HepG2 (cell line): ENCODE data around the gene TSPAN8. TPM values are rescaled to one million over a fixed set of nuclear protein-coding genes. Genes with fewer than 3 reads are reported as not detected.

Source experiments
- ATAC-seq: fragments of 200-7000 bp; cut with Tn5 transposase; 3 replicates; pipeline ENCODE4 v1.9.1; 2020; ENCODE audit warnings: mild to moderate bottlenecking, moderate library complexity
- BruUV-seq: library from RNA; stranded (reverse); fragments of 400-500 nt; replicated peaks from 2 replicates; lab custom pipeline; 2021; lab: Mats Ljungman, UMichigan
- CTCF ChIA-PET: fragments of 300-600 bp; formaldehyde crosslinking; extraction: SDS; loops from one replicate; lab custom pipeline; 2021; ENCODE audit warnings: low total read pairs, inconsistent platforms, low intra/inter-chr PET ratio; lab: Yijun Ruan, JAX
- POLR2A ChIA-PET: fragments of 350-600 bp; sonication (Branson Sonifier 250); formaldehyde crosslinking; loops from one replicate; lab custom pipeline; 2020; ENCODE audit warnings: antibody characterized with exemption, inconsistent platforms; lab: Yijun Ruan, JAX
- DNase-seq: peaks from one replicate; pipeline ENCODE4 v3.0.0-alpha.2; 2015; ENCODE audit warnings: low spot score
- FAIRE-seq: peaks from 3 replicates; lab custom pipeline; 2011; peaks lifted over from hg19 to GRCh38; lab: Jason Lieb, UNC
- H2AFZ ChIP-seq: one replicate; pipeline ENCODE4 v1.6.1; 2011; ENCODE audit warnings: low read length, inconsistent platforms
- H3K27ac ChIP-seq: fragments of 300-600 bp; 3 replicates; pipeline ENCODE4 v1.8.0; 2011; ENCODE audit warnings: mixed run types, mild to moderate bottlenecking, mixed read lengths, low read length, inconsistent platforms; ENCODE audit not compliant: insufficient read depth; ENCODE audit errors: extremely low read length
- H3K27me3 ChIP-seq, 2 experiments: fragments of 200-600 bp in 1 of 2; 2 replicates in 1 of 2; 3 replicates in 1 of 2; pipeline versions ENCODE4 v1.6.0 to v1.8.0; 2011; ENCODE audit warnings: low read length in 2 of 2, mild to moderate bottlenecking in 2 of 2, moderate library complexity in 2 of 2, inconsistent platforms in 1 of 2; ENCODE audit not compliant: insufficient read depth in 2 of 2, control insufficient read depth in 1 of 2
- H3K36me3 ChIP-seq, 2 experiments: fragments of 200-600 bp in 1 of 2; replicated peaks in 1 of 2; 2 replicates in 1 of 2; 3 replicates in 1 of 2; pipeline versions ENCODE4 v1.5.1 to v1.8.0; 2011; ENCODE audit warnings: low read length in 2 of 2, inconsistent platforms in 1 of 2; ENCODE audit not compliant: insufficient read depth in 2 of 2, control insufficient read depth in 1 of 2
- H3K4me1 ChIP-seq: 2 replicates; pipeline ENCODE4 v1.5.1; 2012; ENCODE audit warnings: low read length, inconsistent platforms; ENCODE audit not compliant: insufficient read depth
- H3K4me2 ChIP-seq: 2 replicates; pipeline ENCODE4 v1.6.0; 2011; ENCODE audit warnings: low read depth, low read length, inconsistent platforms
- H3K4me3 ChIP-seq, 3 experiments: fragments of 200-600 bp in 1 of 3; sonication (generic), shearing (Covaris generic) in 1 of 3; replicated peaks in 1 of 3; 2 replicates each; pipeline ENCODE4 v1.5.1; 2011 to 2016; ENCODE audit warnings: low read length in 3 of 3, inconsistent platforms in 2 of 3, low read depth in 2 of 3, mild to moderate bottlenecking in 2 of 3, control low read depth in 1 of 3, mixed read lengths in 1 of 3; ENCODE audit not compliant: insufficient read depth in 1 of 3
- H3K79me2 ChIP-seq: one replicate; pipeline ENCODE4 v1.6.1; 2011; ENCODE audit warnings: low read length, inconsistent platforms; ENCODE audit not compliant: insufficient read depth
- H3K9ac ChIP-seq: 2 replicates; pipeline ENCODE4 v1.6.0; 2011; ENCODE audit warnings: mild to moderate bottlenecking, low read depth, low read length, inconsistent platforms; ENCODE audit not compliant: insufficient read depth
- H3K9me3 ChIP-seq: 2 replicates; pipeline ENCODE4 v1.5.1; 2012; ENCODE audit warnings: mild to moderate bottlenecking, low read length
- H4K20me1 ChIP-seq: 2 replicates; pipeline ENCODE4 v1.6.0; 2011; ENCODE audit warnings: inconsistent platforms, mild to moderate bottlenecking, low read length, moderate library complexity; ENCODE audit not compliant: insufficient read depth
- AGO1 ChIP-seq: fragments of 200-400 bp; formaldehyde crosslinking; IDR thresholded peaks from 2 replicates; pipeline ENCODE4 v1.6.1; 2017; ENCODE audit warnings: mild to moderate bottlenecking, low read depth, low read length, moderate library complexity; ENCODE audit not compliant: poor library complexity, severe bottlenecking
- CEBPB ChIP-seq: IDR thresholded peaks from 2 replicates; pipeline ENCODE4 v1.6.1; 2011; ENCODE audit warnings: low read depth, low read length, improper control_type of control experiment, borderline replicate concordance
- CEBPG ChIP-seq: IDR thresholded peaks from 2 replicates; pipeline ENCODE4 v1.6.1; 2016
- CERS6 ChIP-seq: sonication (generic); formaldehyde crosslinking; IDR thresholded peaks from 2 replicates; pipeline ENCODE4 v1.5.0; 2020; ENCODE audit warnings: missing genetic modification reagents
- HOXA9 ChIP-seq: sonication (generic); formaldehyde crosslinking; IDR thresholded peaks from 2 replicates; pipeline ENCODE4 v1.8.1; 2022; ENCODE audit warnings: missing genetic modification reagents, mild to moderate bottlenecking, moderate library complexity, borderline replicate concordance
- KDM5B ChIP-seq: sonication (generic); formaldehyde crosslinking; IDR thresholded peaks from 2 replicates; pipeline ENCODE4 v1.4.0; 2020; ENCODE audit warnings: missing genetic modification reagents, mild to moderate bottlenecking, borderline replicate concordance
- MLLT10 ChIP-seq: sonication (generic); formaldehyde crosslinking; IDR thresholded peaks from 2 replicates; pipeline ENCODE4 v1.4.0; 2020; ENCODE audit warnings: missing genetic modification reagents
- NCOA2 ChIP-seq: sonication (generic); formaldehyde crosslinking; IDR thresholded peaks from 2 replicates; pipeline ENCODE4 v1.8.0; 2022; ENCODE audit warnings: inconsistent platforms
- RAD21 ChIP-seq: fragments of 450-650 bp; formaldehyde crosslinking; IDR thresholded peaks from 2 replicates; pipeline ENCODE4 v1.5.0; 2020; ENCODE audit warnings: mild to moderate bottlenecking
- SOX13 ChIP-seq, 3 experiments: fragments of 450-650 bp in 1 of 3; sonication (generic) in 1 of 3; formaldehyde crosslinking in 1 of 3; IDR thresholded peaks in 2 of 3; conservative IDR thresholded peaks in 1 of 3; 2 replicates each; pipeline versions ENCODE4 v1.5.0 to v1.6.1; 2016 to 2020; ENCODE audit warnings: antibody characterized with exemption in 1 of 3, mild to moderate bottlenecking in 1 of 3, missing compliant biosample characterization in 1 of 3, missing genetic modification reagents in 1 of 3, moderate library complexity in 1 of 3
- THAP11 ChIP-seq: IDR thresholded peaks from 2 replicates; pipeline ENCODE4 v1.6.1; 2016; ENCODE audit warnings: missing biosample characterization, missing genetic modification reagents
- ZBTB42 ChIP-seq: sonication (generic); formaldehyde crosslinking; IDR thresholded peaks from 2 replicates; pipeline ENCODE4 v1.5.0; 2020; ENCODE audit warnings: mild to moderate bottlenecking, missing genetic modification reagents
- ZFAT ChIP-seq: sonication (generic); formaldehyde crosslinking; conservative IDR thresholded peaks from 2 replicates; pipeline ENCODE4 v1.8.1; 2023; ENCODE audit warnings: missing genetic modification reagents, inconsistent platforms
- ZNF225 ChIP-seq: sonication (generic); formaldehyde crosslinking; IDR thresholded peaks from 2 replicates; pipeline ENCODE4 v1.4.0; 2020; ENCODE audit warnings: mild to moderate bottlenecking, missing genetic modification reagents
- ZNF652 ChIP-seq: IDR thresholded peaks from 2 replicates; pipeline ENCODE4 v1.6.1; 2016; ENCODE audit warnings: low read depth, borderline replicate concordance
- ZNF678 ChIP-seq: sonication (generic); formaldehyde crosslinking; IDR thresholded peaks from 2 replicates; pipeline ENCODE4 v1.4.0; 2020; ENCODE audit warnings: mild to moderate bottlenecking, missing genetic modification reagents
- ZNF713 ChIP-seq: sonication (generic); formaldehyde crosslinking; IDR thresholded peaks from 2 replicates; pipeline ENCODE4 v1.4.0; 2020; ENCODE audit warnings: mild to moderate bottlenecking, missing genetic modification reagents
- ZSCAN22 ChIP-seq: sonication (generic); formaldehyde crosslinking; IDR thresholded peaks from 2 replicates; pipeline ENCODE4 v1.4.0; 2020; ENCODE audit warnings: mild to moderate bottlenecking, missing genetic modification reagents
- in situ Hi-C: cut with HindIII; loops from 2 replicates; pipeline ENCODE4 v1.10.0; 2017; ENCODE audit warnings: low pct_unique_long_range_greater_than_20kb; ENCODE audit not compliant: extremely low pct_ligation_motif_present
- intact Hi-C: fragments of 100-400 bp; cut with micrococcal nuclease; formaldehyde crosslinking; loops from one replicate; pipeline ENCODE4 v1.10.0; 2022; ENCODE audit not compliant: unreplicated experiment
- polyA plus RNA-seq, 8 experiments: library from polyadenylated mRNA; depleted of rRNA in 3 of 8; stranded (reverse) in 7 of 8; unstranded in 1 of 8; fragments of >200 nt; fragmentation: Illumina TruSeq in 4 of 8; extraction: Trizol in 4 of 8; gene quantifications; 2 replicates each; pipeline versions ENCODE4 v1.2.1 to v1.2.3, GENCODE V29; 2011 to 2016; ENCODE audit warnings: low read depth in 4 of 8, missing spikeins in 1 of 8, mixed read lengths in 1 of 8; ENCODE audit not compliant: insufficient read depth in 1 of 8
- total RNA-seq, 5 experiments: library from RNA; depleted of rRNA; stranded (reverse); fragments of >200 nt; fragmentation: Illumina TruSeq; extraction: Trizol; gene quantifications; 2 replicates each; pipeline ENCODE4 v1.2.3, GENCODE V29; 2016; ENCODE audit warnings: low read depth in 1 of 5
- TF ChIP-seq, protein P1 (sequence below): sonication (generic); formaldehyde crosslinking; IDR thresholded peaks from 2 replicates; pipeline ENCODE4 v1.4.0; 2020; ENCODE audit warnings: mild to moderate bottlenecking, missing genetic modification reagents

The TSPAN8 gene
- total and polyA plus RNA-seq, 2 of the 13 experiments (the other 11 are each of a cell fraction or from before 2014, with no cell fraction given) = 3.4 to 3.9 TPM

- Histone ChIP-seq H3K9me3 (no peaks in the 10 kb centered on the region), H3K27me3 (no peaks in the 10 kb centered on the region), H3K79me2 (no peaks in the 10 kb centered on the region), H3K4me2 (no peak overlapping the region), H3K36me3 (no peaks in the 10 kb centered on the region), H3K27ac (peak overlapping the region; percentile 54), H3K9ac (no peak overlapping the region), H4K20me1 (no peaks in the 10 kb centered on the region), H3K4me3 (no peak overlapping the region), H3K4me1 (peaks cover 98% of the 10 kb centered on the region), H2AFZ (no peak overlapping the region)
- no peak for FAIRE-seq
- ChIA-PET POLR2A (no interaction called here), CTCF (no interaction called here)
- DNase-seq = no peak
- no TSS peak for BruUV-seq
- in situ Hi-C loops = loop anchor here (5.0 kb wide), 1 partner anchor 277 kb away; the partner anchor contains the start of gene LGR5
- intact Hi-C loops = loop anchor here (2.0 to 10.0 kb wide), 2 partner anchors 21 to 275 kb away; partner anchors contain the start of gene LGR5
- ATAC-seq = no peak
- peak; percentile 28; the same call in 1 of the 2 replicates for TF ChIP-seq CEBPB
- TF ChIP-seq CERS6 (CRISPR knock-in tag) = no peak
- TF ChIP-seq ZBTB42 (CRISPR knock-in tag) = no peak
- no peak for TF ChIP-seq ZNF678
- peak; percentile 60; the same call in 1 of the 2 replicates for TF ChIP-seq CEBPG
- TF ChIP-seq ZNF225 (CRISPR knock-in tag) = no peak
- TF ChIP-seq KDM5B (CRISPR knock-in tag) = no peak
Measured at GRCh38 chr12:71159878-71160277, 2.1 kb upstream of the TSPAN8 start.

DNA sequence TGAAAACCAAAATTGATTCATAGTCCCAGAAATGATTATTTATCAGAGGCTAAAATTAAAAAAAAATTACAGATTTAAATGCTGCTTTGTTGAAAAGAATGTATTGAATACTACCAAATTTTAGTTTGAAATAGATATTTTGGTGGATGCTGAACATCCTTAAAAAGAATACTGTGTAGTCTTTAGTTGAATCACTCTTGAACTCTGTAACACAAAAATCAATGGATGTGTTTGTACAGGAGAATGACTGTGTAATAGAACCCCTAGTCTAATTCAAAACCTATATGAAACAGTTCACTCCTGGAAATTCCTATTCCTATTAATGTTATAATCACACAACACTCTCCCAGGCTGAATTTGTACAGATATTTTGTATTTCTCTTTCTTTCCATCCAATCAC lies 1.5 kb upstream of the TSPAN8 start:
- Histone ChIP-seq H3K36me3 (no peaks in the 10 kb centered on the region), H3K4me2 (0 out of 2 replicates have a peak overlapping the region, but pooled peaks have one; percentile 48), H3K4me1 (peaks cover 96% of the 10 kb centered on the region), H4K20me1 (no peaks in the 10 kb centered on the region), H3K79me2 (no peaks in the 10 kb centered on the region), H3K9me3 (no peaks in the 10 kb centered on the region), H3K27me3 (no peaks in the 10 kb centered on the region), H3K4me3 (no peak overlapping the region), H3K9ac (no peak overlapping the region), H3K27ac (peak overlapping the region; percentile 54), H2AFZ (no peak overlapping the region)
- no TSS peak for BruUV-seq
- ChIA-PET CTCF (no interaction called here), POLR2A (no interaction called here)
- no peak for FAIRE-seq
- intact Hi-C loops (loop anchor here (2.0 to 10.0 kb wide), 2 partner anchors 20 to 276 kb away; partner anchors contain the start of gene LGR5), in situ Hi-C loops (no loop called here)
- DNase-seq = peak; percentile 45
- peak; percentile 16; the same call in 1 of the 3 replicates for ATAC-seq
- TF ChIP-seq THAP11 (CRISPR knock-in tag) (no peak), NCOA2 (CRISPR knock-in tag) (peak; percentile 20; the same call in 1 of the 2 replicates), ZFAT (CRISPR knock-in tag) (no peak), HOXA9 (no peak), AGO1 (no peak), MLLT10 (CRISPR knock-in tag) (no peak), ZSCAN22 (no peak), ZNF652 (no peak), SOX13 (IDR thresholded peaks at IDR 0.05) (no peak), SOX13 (CRISPR knock-in tag; conservative IDR thresholded peaks at IDR 0.05 in 1 of 2, IDR thresholded peaks at IDR 0.05 in 1 of 2) (peak in 1 of 2 experiments; percentile 12; a peak in 1 of 4 replicates), RAD21 (no peak), ZNF713 (CRISPR knock-in tag) (no peak)
- TF ChIP-seq, protein P1, sequence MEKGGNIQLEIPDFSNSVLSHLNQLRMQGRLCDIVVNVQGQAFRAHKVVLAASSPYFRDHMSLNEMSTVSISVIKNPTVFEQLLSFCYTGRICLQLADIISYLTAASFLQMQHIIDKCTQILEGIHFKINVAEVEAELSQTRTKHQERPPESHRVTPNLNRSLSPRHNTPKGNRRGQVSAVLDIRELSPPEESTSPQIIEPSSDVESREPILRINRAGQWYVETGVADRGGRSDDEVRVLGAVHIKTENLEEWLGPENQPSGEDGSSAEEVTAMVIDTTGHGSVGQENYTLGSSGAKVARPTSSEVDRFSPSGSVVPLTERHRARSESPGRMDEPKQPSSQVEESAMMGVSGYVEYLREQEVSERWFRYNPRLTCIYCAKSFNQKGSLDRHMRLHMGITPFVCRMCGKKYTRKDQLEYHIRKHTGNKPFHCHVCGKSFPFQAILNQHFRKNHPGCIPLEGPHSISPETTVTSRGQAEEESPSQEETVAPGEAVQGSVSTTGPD (CRISPR knock-in tag) = no peak
